ENCODE data around the gene CDYL2. TPM values are rescaled to one million over a fixed set of nuclear protein-coding genes. Genes with fewer than 3 reads are reported as not detected.

The CDYL2 gene
- polyA plus RNA-seq, 4 donors: 1.9 to 3.0 (median 2.8) TPM

DNA sequence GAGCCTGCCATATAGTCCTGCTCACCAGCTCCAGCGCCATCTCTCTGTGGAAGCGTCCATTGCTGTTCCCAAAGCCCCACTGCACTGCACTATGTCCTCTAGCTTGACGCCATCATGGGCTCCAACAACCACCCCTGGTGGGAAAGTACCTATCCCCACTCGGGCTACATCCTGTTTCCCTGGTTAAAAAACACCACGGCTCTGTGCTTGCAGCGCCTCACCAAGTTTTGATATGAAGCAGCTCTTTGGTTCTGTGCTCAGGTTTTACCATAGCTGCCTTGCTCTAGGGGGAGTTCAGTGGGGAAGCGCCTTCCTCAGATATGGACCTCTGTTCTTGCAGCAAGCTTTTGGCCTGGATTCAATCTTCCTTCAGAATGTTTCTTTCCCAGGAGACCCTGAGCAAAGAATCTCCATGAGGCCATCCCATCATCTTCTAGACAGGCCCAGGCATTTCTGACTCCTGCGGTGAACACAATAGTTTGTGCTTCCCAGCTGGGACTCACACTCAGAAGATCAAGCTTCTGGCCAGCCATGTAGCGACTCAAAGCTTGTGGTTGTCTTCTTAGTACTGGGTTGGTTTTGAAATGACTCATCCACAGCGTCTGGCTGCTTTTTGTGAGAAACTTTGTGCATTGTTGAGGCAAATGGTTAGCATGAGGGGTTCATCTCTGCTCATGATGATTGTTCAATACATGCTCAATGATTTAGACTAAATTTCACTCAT lies 224.1 kb downstream of the CDYL2 start:
- no peak overlapping the region for H3K4me3 ChIP-seq (ENCODE audit: low read depth in 1 of 3, low read length in 3 of 3)
- DNase-seq: peak in 1 of 2 donors; percentile 56
- FAIRE-seq: no peak
- peak overlapping the region in 2 of 3 donors; percentile 1 to 38 for H3K27ac ChIP-seq (ENCODE audit: low read depth in 1 of 3, low read length in 2 of 3)
- 68 to 90% (median 72%) methylated on average over 10 of the region's 10 CpGs for WGBS, 3 donors
- H3K27me3 ChIP-seq (ENCODE audit: control insufficient read depth in 3 of 3, insufficient read depth in 3 of 3, low read length in 3 of 3): no peaks in the 10 kb centered on the region
- H3K4me1 ChIP-seq (ENCODE audit: control insufficient read depth in 3 of 3, insufficient read depth in 2 of 3, low read depth in 1 of 3, low read length in 2 of 3): peaks cover 0 to 13% (median 4%) of the 10 kb centered on the region in 3 donors
- no peaks in the 10 kb centered on the region for H3K9me3 ChIP-seq (ENCODE audit: control insufficient read depth in 2 of 2, insufficient read depth in 1 of 2, low read depth in 1 of 2, low read length in 1 of 2)
- no peaks in the 10 kb centered on the region for H3K36me3 ChIP-seq (ENCODE audit: control insufficient read depth in 3 of 3, insufficient read depth in 2 of 3, low read depth in 1 of 3, low read length in 3 of 3)

DNA sequence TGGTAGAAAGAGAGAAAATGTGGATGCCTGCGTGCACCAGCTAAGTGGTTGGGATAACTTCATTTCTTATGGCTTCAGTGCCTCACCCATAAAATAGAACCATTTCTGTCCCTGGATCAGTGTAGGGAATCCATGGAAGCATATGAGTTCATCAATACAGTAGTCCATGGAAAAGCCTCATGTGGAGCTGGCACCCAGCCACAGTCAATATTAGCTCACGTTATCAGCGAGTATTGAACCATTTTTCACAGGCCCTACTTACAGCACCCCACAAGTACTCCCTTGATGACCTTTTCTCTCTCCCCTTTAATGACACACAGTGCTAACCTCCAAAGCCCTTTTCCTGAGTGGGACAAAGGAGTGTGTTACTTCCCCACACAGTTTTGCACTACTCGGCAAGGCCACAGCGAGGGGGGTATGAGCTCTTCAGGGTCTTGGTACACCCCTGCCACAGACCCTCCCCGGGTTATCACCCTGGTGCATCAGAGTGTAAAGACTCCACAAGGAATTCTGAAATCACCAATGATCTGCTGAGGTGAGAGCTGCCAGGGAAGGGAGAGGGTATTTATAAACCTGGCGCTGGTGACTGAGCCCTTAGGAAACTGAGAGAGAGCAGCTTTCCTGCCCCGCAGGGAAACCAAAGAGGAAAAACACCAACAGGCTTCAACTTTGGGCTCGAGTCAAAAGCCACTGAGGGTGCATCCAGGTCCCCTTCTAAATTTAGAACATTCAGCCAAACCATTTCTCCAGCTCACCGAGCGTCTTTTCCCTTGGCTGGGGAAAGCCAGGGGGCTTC lies 226.7 kb downstream of the CDYL2 start:
- DNase-seq (peak; percentile 84 to 85), FAIRE-seq (no peak)
- Histone ChIP-seq H3K36me3 (ENCODE audit: control insufficient read depth in 3 of 3, insufficient read depth in 2 of 3, low read depth in 1 of 3, low read length in 3 of 3) (no peaks in the 10 kb centered on the region), H3K4me1 (ENCODE audit: control insufficient read depth in 3 of 3, insufficient read depth in 2 of 3, low read depth in 1 of 3, low read length in 2 of 3) (peaks cover 0 to 13% (median 4%) of the 10 kb centered on the region in 3 donors), H3K27ac (ENCODE audit: low read depth in 1 of 3, low read length in 2 of 3) (no peak overlapping the region), H3K27me3 (ENCODE audit: control insufficient read depth in 3 of 3, insufficient read depth in 3 of 3, low read length in 3 of 3) (no peaks in the 10 kb centered on the region), H3K9me3 (ENCODE audit: control insufficient read depth in 2 of 2, insufficient read depth in 1 of 2, low read depth in 1 of 2, low read length in 1 of 2) (no peaks in the 10 kb centered on the region), H3K4me3 (ENCODE audit: low read depth in 1 of 3, low read length in 3 of 3) (no peak overlapping the region)
- 35 to 69% (median 43%) methylated on average over 11 of the region's 11 CpGs for WGBS, 3 donors

DNA sequence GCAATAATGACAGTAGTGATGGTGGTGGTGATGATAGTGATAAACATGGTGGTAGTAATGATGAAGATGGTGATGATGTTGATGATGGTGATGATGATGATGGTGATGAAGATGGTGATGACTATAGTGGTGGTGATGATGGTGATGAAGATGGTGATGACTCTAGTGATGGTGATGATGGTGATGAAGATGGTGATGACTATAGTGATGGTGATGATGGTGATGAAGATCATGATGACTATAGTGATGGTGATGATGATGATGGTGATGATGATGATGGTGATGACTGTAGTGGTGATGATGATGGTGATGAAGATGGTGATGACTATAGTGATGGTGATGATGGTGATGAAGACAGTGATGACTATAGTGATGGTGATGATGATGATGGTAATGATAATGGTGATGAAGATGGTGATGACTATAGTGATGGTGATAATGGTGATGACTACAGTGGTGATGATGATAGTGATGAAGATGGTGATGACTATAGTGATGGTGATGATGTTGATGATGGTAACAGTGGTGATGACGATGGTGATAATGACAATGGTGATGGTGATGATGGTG lies 228.0 kb downstream of the CDYL2 start:
- H3K9me3 ChIP-seq (ENCODE audit: control insufficient read depth in 2 of 2, insufficient read depth in 1 of 2, low read depth in 1 of 2, low read length in 1 of 2): peaks cover 0 to 5% of the 10 kb centered on the region in 2 donors
- no peaks in the 10 kb centered on the region for H3K27me3 ChIP-seq (ENCODE audit: control insufficient read depth in 3 of 3, insufficient read depth in 3 of 3, low read length in 3 of 3)
- FAIRE-seq (no peak), DNase-seq (no peak)
- no peak overlapping the region for H3K4me3 ChIP-seq (ENCODE audit: low read depth in 1 of 3, low read length in 3 of 3)
- WGBS, 3 donors: 93 to 100% (median 96%) methylated on average over 1 of the region's 1 CpG
- H3K4me1 ChIP-seq (ENCODE audit: control insufficient read depth in 3 of 3, insufficient read depth in 2 of 3, low read depth in 1 of 3, low read length in 2 of 3): peaks cover 0 to 13% (median 4%) of the 10 kb centered on the region in 3 donors
- H3K36me3 ChIP-seq (ENCODE audit: control insufficient read depth in 3 of 3, insufficient read depth in 2 of 3, low read depth in 1 of 3, low read length in 3 of 3): no peaks in the 10 kb centered on the region
- no peak overlapping the region for H3K27ac ChIP-seq (ENCODE audit: low read depth in 1 of 3, low read length in 2 of 3)

DNA sequence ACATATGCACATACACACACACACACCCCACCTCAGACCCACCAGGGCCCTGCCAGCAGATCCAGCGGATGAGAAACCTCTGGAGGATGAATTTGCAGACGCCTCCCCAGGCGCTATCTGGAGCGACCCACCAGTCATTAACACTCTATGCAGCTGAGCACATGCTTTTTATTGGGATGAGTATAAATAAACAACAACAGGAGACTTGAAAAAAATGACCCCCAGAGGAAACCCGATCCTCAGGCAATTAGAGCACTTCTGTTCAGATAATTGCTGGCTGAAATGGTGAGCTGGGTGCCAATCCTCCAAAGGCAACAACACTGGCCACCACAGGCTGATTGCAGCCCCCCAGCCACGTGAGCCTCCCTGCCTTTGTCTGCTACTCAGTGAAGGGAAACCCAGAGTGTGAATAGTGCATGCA lies 230.7 kb downstream of the CDYL2 start:
- H3K9me3 ChIP-seq (ENCODE audit: control insufficient read depth in 2 of 2, insufficient read depth in 1 of 2, low read depth in 1 of 2, low read length in 1 of 2): peaks cover 0 to 7% of the 10 kb centered on the region in 2 donors
- peaks cover 0 to 28% (median 11%) of the 10 kb centered on the region in 3 donors for H3K4me1 ChIP-seq (ENCODE audit: control insufficient read depth in 3 of 3, insufficient read depth in 2 of 3, low read depth in 1 of 3, low read length in 2 of 3)
- no peak overlapping the region for H3K27ac ChIP-seq (ENCODE audit: low read depth in 1 of 3, low read length in 2 of 3)
- FAIRE-seq: no peak
- 73 to 90% (median 89%) methylated on average over 6 of the region's 6 CpGs for WGBS, 3 donors
- H3K27me3 ChIP-seq (ENCODE audit: control insufficient read depth in 3 of 3, insufficient read depth in 3 of 3, low read length in 3 of 3): no peaks in the 10 kb centered on the region
- H3K36me3 ChIP-seq (ENCODE audit: control insufficient read depth in 3 of 3, insufficient read depth in 2 of 3, low read depth in 1 of 3, low read length in 3 of 3): no peaks in the 10 kb centered on the region
- no peak for DNase-seq
- H3K4me3 ChIP-seq (ENCODE audit: low read depth in 1 of 3, low read length in 3 of 3): no peak overlapping the region

DNA sequence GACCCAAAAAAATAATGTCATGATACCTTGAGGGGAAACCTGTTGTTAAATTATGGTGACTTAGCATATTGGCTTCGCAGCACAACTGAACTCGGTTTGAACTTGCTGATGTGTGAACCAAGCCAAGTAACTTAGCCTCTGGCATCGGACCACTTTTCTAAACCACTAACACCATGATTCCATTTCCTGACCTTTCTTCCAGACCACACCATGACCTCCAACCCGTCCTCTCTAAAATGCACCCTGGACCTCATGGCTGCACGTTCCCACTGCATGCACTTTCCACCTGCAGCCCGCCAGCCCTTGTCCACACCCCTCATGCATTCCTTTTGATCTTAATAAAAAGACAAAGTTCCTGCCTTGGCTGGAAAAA lies 234.3 kb downstream of the CDYL2 start:
- peaks cover 0 to 7% of the 10 kb centered on the region in 2 donors for H3K9me3 ChIP-seq (ENCODE audit: control insufficient read depth in 2 of 2, insufficient read depth in 1 of 2, low read depth in 1 of 2, low read length in 1 of 2)
- H3K27me3 ChIP-seq (ENCODE audit: control insufficient read depth in 3 of 3, insufficient read depth in 3 of 3, low read length in 3 of 3): no peaks in the 10 kb centered on the region
- peaks cover 0 to 17% (median 8%) of the 10 kb centered on the region in 3 donors for H3K4me1 ChIP-seq (ENCODE audit: control insufficient read depth in 3 of 3, insufficient read depth in 2 of 3, low read depth in 1 of 3, low read length in 2 of 3)
- DNase-seq (peak; percentile 31 to 56), FAIRE-seq (no peak)
- no peak overlapping the region for H3K4me3 ChIP-seq (ENCODE audit: low read depth in 1 of 3, low read length in 3 of 3)
- H3K27ac ChIP-seq (ENCODE audit: low read depth in 1 of 3, low read length in 2 of 3): peak overlapping the region in 1 of 3 donors; percentile 65
- no peaks in the 10 kb centered on the region for H3K36me3 ChIP-seq (ENCODE audit: control insufficient read depth in 3 of 3, insufficient read depth in 2 of 3, low read depth in 1 of 3, low read length in 3 of 3)
- WGBS, 3 donors: 3 to 23% (median 12%) methylated on average over 6 of the region's 6 CpGs

DNA sequence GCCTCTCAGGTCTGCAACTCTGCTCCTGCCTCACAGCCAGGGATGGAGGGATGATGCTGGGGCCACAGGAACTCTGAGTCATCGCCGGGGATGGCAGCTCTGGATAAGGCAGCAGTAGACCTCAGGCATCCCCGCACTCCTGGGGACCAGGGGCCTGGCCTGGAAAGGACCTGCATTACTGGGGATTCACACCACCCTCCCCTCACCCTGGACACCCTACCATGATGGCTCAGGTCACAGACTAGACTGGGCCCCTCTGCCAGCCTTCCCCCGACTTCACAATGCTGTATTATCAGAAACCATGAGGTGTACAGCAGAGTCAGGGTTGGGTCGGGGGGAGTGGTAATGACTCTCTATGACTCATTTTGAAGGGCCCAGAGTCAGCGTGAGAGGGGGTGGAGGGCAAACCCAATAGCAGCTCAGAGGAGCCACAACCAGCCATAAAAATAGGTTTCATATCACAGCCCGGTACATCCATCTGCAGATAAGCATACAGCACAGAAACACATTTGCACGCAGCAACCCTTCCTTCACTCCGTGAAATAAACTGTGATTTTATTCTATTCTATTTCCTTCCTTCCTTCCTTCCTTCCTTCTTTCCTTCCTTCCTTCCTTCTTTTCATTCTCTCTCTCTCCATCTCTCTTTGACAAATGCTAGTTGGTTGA lies 234.8 kb downstream of the CDYL2 start:
- H3K27me3 ChIP-seq (ENCODE audit: control insufficient read depth in 3 of 3, insufficient read depth in 3 of 3, low read length in 3 of 3): no peaks in the 10 kb centered on the region
- no peak overlapping the region for H3K4me3 ChIP-seq (ENCODE audit: low read depth in 1 of 3, low read length in 3 of 3)
- H3K9me3 ChIP-seq (ENCODE audit: control insufficient read depth in 2 of 2, insufficient read depth in 1 of 2, low read depth in 1 of 2, low read length in 1 of 2): peaks cover 0 to 7% of the 10 kb centered on the region in 2 donors
- DNase-seq (peak; percentile 60 to 72), FAIRE-seq (no peak)
- H3K4me1 ChIP-seq (ENCODE audit: control insufficient read depth in 3 of 3, insufficient read depth in 2 of 3, low read depth in 1 of 3, low read length in 2 of 3): peaks cover 0 to 17% (median 8%) of the 10 kb centered on the region in 3 donors
- H3K36me3 ChIP-seq (ENCODE audit: control insufficient read depth in 3 of 3, insufficient read depth in 2 of 3, low read depth in 1 of 3, low read length in 3 of 3): no peaks in the 10 kb centered on the region
- 10 to 43% (median 29%) methylated on average over 9 of the region's 9 CpGs for WGBS, 3 donors
- peak overlapping the region in 1 of 3 donors; percentile 65 for H3K27ac ChIP-seq (ENCODE audit: low read depth in 1 of 3, low read length in 2 of 3)

DNA sequence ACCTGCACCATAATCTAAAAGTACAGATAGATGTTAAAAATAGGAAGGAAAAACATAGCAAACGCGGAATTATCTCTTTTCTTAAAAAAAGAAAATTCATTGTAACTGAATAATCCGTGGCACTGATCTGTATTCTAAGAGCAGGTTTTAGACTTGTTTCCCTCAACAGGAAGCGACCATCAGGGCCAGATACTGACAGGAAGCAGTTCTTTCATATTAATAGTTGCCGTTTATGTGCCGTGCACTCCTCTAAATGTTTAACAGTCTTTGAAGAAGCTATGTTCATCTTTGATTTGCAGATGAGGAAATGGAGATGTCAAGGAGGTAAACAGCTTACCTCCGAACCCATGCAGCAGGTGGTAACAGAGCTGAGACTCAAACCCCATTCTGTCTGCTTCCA lies 240.0 kb downstream of the CDYL2 start:
- Histone ChIP-seq H3K27me3 (ENCODE audit: control insufficient read depth in 3 of 3, insufficient read depth in 3 of 3, low read length in 3 of 3) (peaks cover 0 to 2% (median 0%) of the 10 kb centered on the region in 3 donors), H3K36me3 (ENCODE audit: control insufficient read depth in 3 of 3, insufficient read depth in 2 of 3, low read depth in 1 of 3, low read length in 3 of 3) (no peaks in the 10 kb centered on the region), H3K9me3 (ENCODE audit: control insufficient read depth in 2 of 2, insufficient read depth in 1 of 2, low read depth in 1 of 2, low read length in 1 of 2) (no peaks in the 10 kb centered on the region), H3K4me1 (ENCODE audit: control insufficient read depth in 3 of 3, insufficient read depth in 2 of 3, low read depth in 1 of 3, low read length in 2 of 3) (peaks cover 0 to 16% (median 3%) of the 10 kb centered on the region in 3 donors), H3K4me3 (ENCODE audit: low read depth in 1 of 3, low read length in 3 of 3) (no peak overlapping the region), H3K27ac (ENCODE audit: low read depth in 1 of 3, low read length in 2 of 3) (no peak overlapping the region)
- DNase-seq (no peak), FAIRE-seq (no peak)
- WGBS, 3 donors: 37 to 45% (median 41%) methylated on average over 7 of the region's 7 CpGs

DNA sequence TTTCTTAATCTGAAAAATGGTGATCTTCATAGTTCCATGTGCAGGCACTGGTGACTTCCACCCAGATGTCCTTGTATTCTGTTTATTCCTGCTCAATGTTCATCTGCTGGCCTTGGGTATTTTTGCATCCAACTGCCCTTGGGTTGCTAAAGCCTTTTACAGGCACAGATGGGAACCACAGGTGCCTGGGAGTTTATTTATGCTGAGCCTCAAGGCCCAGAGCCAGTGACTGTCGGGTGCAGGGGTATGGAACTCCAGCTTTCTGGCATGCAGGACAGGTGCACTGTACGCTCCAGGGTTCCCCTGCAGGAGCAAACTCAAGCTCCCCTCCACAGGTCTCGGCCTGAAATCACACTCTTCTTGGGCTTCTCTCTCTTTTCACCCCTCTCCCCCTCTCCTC lies 241.3 kb downstream of the CDYL2 start:
- Histone ChIP-seq H3K36me3 (ENCODE audit: control insufficient read depth in 3 of 3, insufficient read depth in 2 of 3, low read depth in 1 of 3, low read length in 3 of 3) (no peaks in the 10 kb centered on the region), H3K9me3 (ENCODE audit: control insufficient read depth in 2 of 2, insufficient read depth in 1 of 2, low read depth in 1 of 2, low read length in 1 of 2) (no peaks in the 10 kb centered on the region), H3K27ac (ENCODE audit: low read depth in 1 of 3, low read length in 2 of 3) (no peak overlapping the region), H3K4me3 (ENCODE audit: low read depth in 1 of 3, low read length in 3 of 3) (no peak overlapping the region), H3K27me3 (ENCODE audit: control insufficient read depth in 3 of 3, insufficient read depth in 3 of 3, low read length in 3 of 3) (peaks cover 0 to 2% (median 0%) of the 10 kb centered on the region in 3 donors), H3K4me1 (ENCODE audit: control insufficient read depth in 3 of 3, insufficient read depth in 2 of 3, low read depth in 1 of 3, low read length in 2 of 3) (peaks cover 0 to 8% (median 3%) of the 10 kb centered on the region in 3 donors)
- no peak for DNase-seq
- WGBS, 3 donors: 69 to 93% (median 87%) methylated on average over 3 of the region's 3 CpGs
- FAIRE-seq: no peak
